ENCODE data around the gene SLC47A2. TPM values are rescaled to one million over a fixed set of nuclear protein-coding genes. Genes with fewer than 3 reads are reported as not detected.

Gene SLC47A2
- total and polyA plus RNA-seq, 4 donors = 0.02 to 0.18 (median 0.06) TPM; not detected in 1

DNA sequence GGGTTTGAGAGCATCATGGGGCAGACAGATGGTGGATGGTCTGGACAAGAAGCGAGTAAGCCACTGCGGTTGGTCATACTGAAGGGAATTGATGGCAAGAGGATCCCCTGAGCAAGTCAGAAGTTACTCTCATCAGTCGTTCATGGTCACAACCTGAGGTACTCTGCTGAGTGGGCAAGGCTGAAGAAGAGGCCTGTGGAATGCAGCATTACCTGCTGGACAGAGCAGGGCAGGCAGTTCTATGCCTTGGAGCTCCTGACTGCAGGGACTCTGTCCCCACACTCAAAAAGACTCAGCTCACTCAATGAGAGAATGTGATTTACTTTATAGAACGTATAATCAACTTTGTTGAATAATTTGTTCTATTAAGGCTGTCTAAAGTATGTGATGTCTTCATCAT is 39.5 kb downstream of the SLC47A2 start:
- peak; percentile 22 to 62 (median 57) for DNase-seq
- TF ChIP-seq, protein P1, sequence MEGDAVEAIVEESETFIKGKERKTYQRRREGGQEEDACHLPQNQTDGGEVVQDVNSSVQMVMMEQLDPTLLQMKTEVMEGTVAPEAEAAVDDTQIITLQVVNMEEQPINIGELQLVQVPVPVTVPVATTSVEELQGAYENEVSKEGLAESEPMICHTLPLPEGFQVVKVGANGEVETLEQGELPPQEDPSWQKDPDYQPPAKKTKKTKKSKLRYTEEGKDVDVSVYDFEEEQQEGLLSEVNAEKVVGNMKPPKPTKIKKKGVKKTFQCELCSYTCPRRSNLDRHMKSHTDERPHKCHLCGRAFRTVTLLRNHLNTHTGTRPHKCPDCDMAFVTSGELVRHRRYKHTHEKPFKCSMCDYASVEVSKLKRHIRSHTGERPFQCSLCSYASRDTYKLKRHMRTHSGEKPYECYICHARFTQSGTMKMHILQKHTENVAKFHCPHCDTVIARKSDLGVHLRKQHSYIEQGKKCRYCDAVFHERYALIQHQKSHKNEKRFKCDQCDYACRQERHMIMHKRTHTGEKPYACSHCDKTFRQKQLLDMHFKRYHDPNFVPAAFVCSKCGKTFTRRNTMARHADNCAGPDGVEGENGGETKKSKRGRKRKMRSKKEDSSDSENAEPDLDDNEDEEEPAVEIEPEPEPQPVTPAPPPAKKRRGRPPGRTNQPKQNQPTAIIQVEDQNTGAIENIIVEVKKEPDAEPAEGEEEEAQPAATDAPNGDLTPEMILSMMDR (IDR thresholded peaks at IDR 0.05; ENCODE audit: control extremely low read depth, extremely low read depth) = no peak
- H3K9me3 ChIP-seq (ENCODE audit: control insufficient read depth in 4 of 4, insufficient read depth in 3 of 4, low read length in 3 of 4) = no peaks in the 10 kb centered on the region
- no peaks in the 10 kb centered on the region for H3K27me3 ChIP-seq (ENCODE audit: control insufficient read depth in 3 of 3, insufficient read depth in 3 of 3, low read length in 2 of 3)
- H3K4me3 ChIP-seq = no peak overlapping the region
- H3K36me3 ChIP-seq (ENCODE audit: control insufficient read depth in 4 of 4, insufficient read depth in 4 of 4, low read length in 4 of 4) = peaks cover 5 to 13% (median 10%) of the 10 kb centered on the region in 4 donors
- ATAC-seq (ENCODE audit: insufficient read depth, low FRiP score) = no peak
- 75 to 84% methylated on average over 4 of the region's 4 CpGs for WGBS, 2 donors
- no peak overlapping the region for H3K27ac ChIP-seq (ENCODE audit: low read depth in 1 of 2, low read length in 1 of 2)
- peaks cover 0 to 5% (median 3%) of the 10 kb centered on the region in 5 donors for H3K4me1 ChIP-seq (ENCODE audit: control insufficient read depth in 5 of 5, insufficient read depth in 5 of 5, low read length in 5 of 5)
- H3K9ac ChIP-seq (ENCODE audit: insufficient read depth in 1 of 2, low read length in 2 of 2) = no peak overlapping the region

DNA sequence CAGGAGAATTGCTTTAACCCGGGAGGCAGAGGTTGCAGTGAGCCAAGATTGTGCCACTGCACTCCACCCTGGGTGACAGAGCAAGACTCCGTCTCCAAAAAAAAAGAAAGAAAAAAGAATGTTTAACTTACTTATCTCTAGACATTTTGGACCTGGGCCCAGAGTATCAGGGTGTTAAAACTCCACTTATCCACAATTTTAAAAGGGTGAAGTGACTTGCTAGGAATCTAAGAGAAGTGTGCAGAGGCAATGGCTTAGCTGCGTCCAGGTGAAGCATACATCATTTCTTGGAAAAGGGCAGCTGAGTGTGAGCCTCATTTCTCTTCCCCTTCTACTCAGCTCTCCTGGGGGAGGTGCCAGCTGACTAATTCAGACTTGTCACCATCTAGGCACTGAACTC is 42.8 kb downstream of the SLC47A2 start:
- WGBS, 2 donors = 74 to 90% methylated on average over 3 of the region's 3 CpGs
- no peak overlapping the region for H3K27ac ChIP-seq (ENCODE audit: low read depth in 1 of 2, low read length in 1 of 2)
- H3K9ac ChIP-seq (ENCODE audit: insufficient read depth in 1 of 2, low read length in 2 of 2) = no peak overlapping the region
- no peaks in the 10 kb centered on the region for H3K9me3 ChIP-seq (ENCODE audit: control insufficient read depth in 4 of 4, insufficient read depth in 3 of 4, low read length in 3 of 4)
- ATAC-seq (ENCODE audit: insufficient read depth, low FRiP score) (peak; percentile 63), DNase-seq (peak; percentile 42 to 75 (median 62))
- no peaks in the 10 kb centered on the region for H3K27me3 ChIP-seq (ENCODE audit: control insufficient read depth in 3 of 3, insufficient read depth in 3 of 3, low read length in 2 of 3)
- TF ChIP-seq, protein P1 (IDR thresholded peaks at IDR 0.05; ENCODE audit: control extremely low read depth, extremely low read depth) = no peak
- no peak overlapping the region for H3K4me3 ChIP-seq
- H3K36me3 ChIP-seq (ENCODE audit: control insufficient read depth in 4 of 4, insufficient read depth in 4 of 4, low read length in 4 of 4) = peaks cover 8 to 15% (median 8%) of the 10 kb centered on the region in 4 donors
- peaks cover 5 to 11% (median 8%) of the 10 kb centered on the region in 5 donors for H3K4me1 ChIP-seq (ENCODE audit: control insufficient read depth in 5 of 5, insufficient read depth in 5 of 5, low read length in 5 of 5)

DNA sequence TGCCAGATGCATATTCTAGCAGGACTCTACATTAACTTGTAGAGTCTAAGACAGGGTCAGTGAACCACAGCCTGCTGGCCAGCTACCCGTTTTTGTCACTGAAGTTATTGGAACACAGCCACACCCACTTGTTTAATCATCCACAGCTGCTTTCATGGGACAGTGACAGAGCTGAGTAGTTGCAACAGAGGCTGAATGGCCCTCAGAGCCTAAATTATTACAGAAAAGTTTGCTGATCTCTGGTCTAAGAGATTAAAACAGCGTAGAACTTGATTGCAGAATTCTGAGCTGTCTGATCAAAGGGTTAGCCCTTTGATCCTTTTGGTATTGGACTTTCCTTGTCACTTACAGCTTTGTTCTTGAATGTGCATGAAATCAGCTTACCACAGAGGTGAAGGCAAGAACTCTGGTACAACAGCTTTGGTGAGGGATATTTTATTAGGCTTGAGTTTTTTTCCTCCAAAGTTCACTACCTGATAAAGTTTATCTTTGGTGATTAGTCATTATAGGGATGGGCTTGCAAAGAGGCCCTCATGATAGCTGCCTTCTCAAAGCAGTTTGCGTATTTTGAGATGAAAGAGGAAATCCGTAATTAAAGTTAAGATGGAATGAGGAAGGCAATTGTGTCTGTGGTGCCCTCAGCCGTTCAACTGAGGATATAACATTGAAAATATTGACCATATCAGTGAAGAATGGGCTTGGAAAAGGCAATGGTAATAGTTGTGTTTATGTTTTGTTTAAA is 44.2 kb downstream of the SLC47A2 start:
- peak; percentile 51 for ATAC-seq (ENCODE audit: insufficient read depth, low FRiP score)
- H3K4me1 ChIP-seq (ENCODE audit: control insufficient read depth in 5 of 5, insufficient read depth in 5 of 5, low read length in 5 of 5) = peaks cover 5 to 11% (median 8%) of the 10 kb centered on the region in 5 donors
- H3K4me3 ChIP-seq = no peak overlapping the region
- peak; percentile 58 to 77 (median 72) for DNase-seq
- WGBS, 2 donors = 53 to 75% methylated on average over 5 of the region's 5 CpGs
- no peaks in the 10 kb centered on the region for H3K27me3 ChIP-seq (ENCODE audit: control insufficient read depth in 3 of 3, insufficient read depth in 3 of 3, low read length in 2 of 3)
- no peak overlapping the region for H3K9ac ChIP-seq (ENCODE audit: insufficient read depth in 1 of 2, low read length in 2 of 2)
- TF ChIP-seq, protein P1 (IDR thresholded peaks at IDR 0.05; ENCODE audit: control extremely low read depth, extremely low read depth) = no peak
- H3K36me3 ChIP-seq (ENCODE audit: control insufficient read depth in 4 of 4, insufficient read depth in 4 of 4, low read length in 4 of 4) = peaks cover 8 to 13% (median 8%) of the 10 kb centered on the region in 4 donors
- peak overlapping the region; percentile 32 to 68 for H3K27ac ChIP-seq (ENCODE audit: low read depth in 1 of 2, low read length in 1 of 2)
- H3K9me3 ChIP-seq (ENCODE audit: control insufficient read depth in 4 of 4, insufficient read depth in 3 of 4, low read length in 3 of 4) = no peaks in the 10 kb centered on the region
